Lower lobe of right lung (tissue), 2 donors: ENCODE results near the gene ZNF358. TPM values are rescaled to one million over a fixed set of nuclear protein-coding genes. Genes with fewer than 3 reads are reported as not detected.
A peak's percentile ranks its signal among the peaks of the same experiment; 100 is the strongest.

Experiments
- ATAC-seq, 2 donors: fragments of 200-7000 bp; cut with Tn5 transposase; one replicate each; pipeline ENCODE4 v1.9.1; 2020 to 2022; ENCODE audit warnings: mild to moderate bottlenecking in 2 of 2, moderate library complexity in 2 of 2
- DNase-seq: peaks from one replicate; pipeline ENCODE4 v3.0.0-alpha.2; 2020
- H3K27ac ChIP-seq: fragments of 200-600 bp; one replicate; pipeline ENCODE4 v1.8.0; 2022
- H3K27me3 ChIP-seq: fragments of 200-600 bp; one replicate; pipeline ENCODE4 v1.8.0; 2022; ENCODE audit warnings: low read depth
- H3K36me3 ChIP-seq: fragments of 200-600 bp; one replicate; pipeline ENCODE4 v1.8.0; 2022; ENCODE audit warnings: mild to moderate bottlenecking
- H3K4me1 ChIP-seq: fragments of 200-600 bp; one replicate; pipeline ENCODE4 v1.8.0; 2022
- H3K4me3 ChIP-seq: fragments of 200-600 bp; one replicate; pipeline ENCODE4 v1.8.0; 2022; ENCODE audit warnings: mild to moderate bottlenecking
- H3K9me3 ChIP-seq: fragments of 200-600 bp; one replicate; pipeline ENCODE4 v1.8.0; 2022
- intact Hi-C: fragments of 100-400 bp; cut with DNase I; formaldehyde crosslinking; loops from one replicate; pipeline ENCODE4 v1.11.0; 2022
- total RNA-seq: library from RNA; stranded (reverse); fragmentation: NEBNext Ultra II Directional; extraction: Animal tissue kit (Norgen Biotek cat#: 25700); gene quantifications from one replicate; pipeline ENCODE4 v1.2.1, GENCODE V29; 2021
- TF ChIP-seq, protein P1 (sequence below): fragments of 200-600 bp; IDR thresholded peaks from one replicate; pipeline ENCODE4 v1.8.0; 2022; ENCODE audit warnings: antibody characterized with exemption, mild to moderate bottlenecking
- donor health status: DM: no; HTN: yes; CAD: no; lungs with severe emphysema.

The ZNF358 gene
- total RNA-seq, 1 donor from 2014 or later = 54.9 TPM

DNA sequence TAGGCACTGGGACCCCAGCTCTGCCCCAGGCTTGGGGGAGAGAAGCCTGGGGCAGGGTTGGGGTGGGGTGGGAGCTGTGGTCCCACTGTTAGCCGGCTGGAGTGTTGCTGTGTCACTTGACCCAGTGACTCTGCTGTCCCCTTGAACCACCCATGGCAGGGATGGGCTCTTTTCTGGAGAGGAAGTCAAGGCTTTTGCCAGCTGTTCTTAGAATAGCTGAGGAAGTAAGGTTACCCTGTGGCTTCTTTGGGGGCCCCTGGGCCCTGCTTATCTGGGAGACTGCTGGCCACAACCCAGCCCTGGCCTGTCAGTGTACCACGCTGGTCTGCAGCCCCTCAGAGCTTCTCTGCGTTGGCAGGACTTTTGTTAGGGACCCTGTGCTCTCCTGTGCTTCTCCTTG, 28.7 kb downstream of the ZNF358 start:
- ATAC-seq = peak; percentile 65 to 71

DNA sequence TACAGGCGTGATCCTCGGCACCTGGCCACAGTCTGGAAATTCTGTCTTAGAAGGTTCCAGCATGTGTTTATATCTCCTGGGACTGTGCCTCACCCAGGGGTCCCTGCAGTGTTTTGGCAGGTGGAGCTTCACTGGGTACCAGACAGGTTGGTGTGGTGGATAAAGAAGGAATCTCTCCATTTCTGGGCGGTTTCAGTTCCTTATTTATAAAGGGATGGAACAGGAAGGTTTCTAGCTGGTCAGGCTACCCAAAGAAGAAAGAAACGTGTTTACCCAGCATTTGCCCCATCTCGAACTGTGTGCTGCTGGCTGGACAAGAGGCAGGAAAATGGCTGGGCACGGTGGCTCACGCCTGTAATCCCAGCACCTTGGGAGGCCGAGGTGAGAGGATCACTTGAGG, 29.4 kb downstream of the ZNF358 start:
- Histone ChIP-seq H3K27me3 (no peaks in the 10 kb centered on the region), H3K36me3 (peaks cover 67% of the 10 kb centered on the region), H3K4me1 (peaks cover 9% of the 10 kb centered on the region), H3K9me3 (no peaks in the 10 kb centered on the region), H3K4me3 (no peak overlapping the region), H3K27ac (peak overlapping the region; percentile 50)
- intact Hi-C loops = no loop called here
- TF ChIP-seq, protein P1, sequence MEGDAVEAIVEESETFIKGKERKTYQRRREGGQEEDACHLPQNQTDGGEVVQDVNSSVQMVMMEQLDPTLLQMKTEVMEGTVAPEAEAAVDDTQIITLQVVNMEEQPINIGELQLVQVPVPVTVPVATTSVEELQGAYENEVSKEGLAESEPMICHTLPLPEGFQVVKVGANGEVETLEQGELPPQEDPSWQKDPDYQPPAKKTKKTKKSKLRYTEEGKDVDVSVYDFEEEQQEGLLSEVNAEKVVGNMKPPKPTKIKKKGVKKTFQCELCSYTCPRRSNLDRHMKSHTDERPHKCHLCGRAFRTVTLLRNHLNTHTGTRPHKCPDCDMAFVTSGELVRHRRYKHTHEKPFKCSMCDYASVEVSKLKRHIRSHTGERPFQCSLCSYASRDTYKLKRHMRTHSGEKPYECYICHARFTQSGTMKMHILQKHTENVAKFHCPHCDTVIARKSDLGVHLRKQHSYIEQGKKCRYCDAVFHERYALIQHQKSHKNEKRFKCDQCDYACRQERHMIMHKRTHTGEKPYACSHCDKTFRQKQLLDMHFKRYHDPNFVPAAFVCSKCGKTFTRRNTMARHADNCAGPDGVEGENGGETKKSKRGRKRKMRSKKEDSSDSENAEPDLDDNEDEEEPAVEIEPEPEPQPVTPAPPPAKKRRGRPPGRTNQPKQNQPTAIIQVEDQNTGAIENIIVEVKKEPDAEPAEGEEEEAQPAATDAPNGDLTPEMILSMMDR = no peak
- DNase-seq (no peak), ATAC-seq (peak in 1 of 2 donors; percentile 4)

More for the DNA sequence above, 28.7 kb downstream of the ZNF358 start:
- no peak overlapping the region for H3K4me3 ChIP-seq
- TF ChIP-seq, protein P1 = no peak
- DNase-seq = peak; percentile 73
- intact Hi-C loops = no loop called here
- H3K27ac ChIP-seq = peak overlapping the region; percentile 50
- H3K4me1 ChIP-seq = peaks cover 9% of the 10 kb centered on the region
- no peaks in the 10 kb centered on the region for H3K27me3 ChIP-seq
- no peaks in the 10 kb centered on the region for H3K9me3 ChIP-seq
- H3K36me3 ChIP-seq = peaks cover 67% of the 10 kb centered on the region

DNA sequence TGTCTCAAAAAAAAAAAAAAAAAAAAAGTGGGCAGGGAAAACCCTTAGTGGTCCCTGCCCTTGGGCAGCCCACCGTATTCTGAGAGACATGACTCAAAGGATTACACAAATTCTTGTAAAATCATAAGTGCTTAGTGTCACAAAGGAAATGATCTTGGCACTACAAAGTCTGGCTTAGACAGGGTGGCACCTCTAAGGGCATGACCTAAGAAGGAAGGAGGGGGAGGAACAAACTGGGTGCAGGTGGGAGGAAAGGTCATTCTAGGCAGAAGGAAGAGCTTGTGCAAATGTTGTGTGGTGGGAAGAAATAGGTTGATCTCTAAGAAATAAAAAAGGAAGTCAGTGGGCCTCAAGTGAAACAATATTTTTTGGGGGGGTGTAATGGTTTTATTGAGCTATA, 30.0 kb downstream of the ZNF358 start:
- peak overlapping the region; percentile 21 for H3K27ac ChIP-seq
- no peaks in the 10 kb centered on the region for H3K27me3 ChIP-seq
- H3K36me3 ChIP-seq = peaks cover 67% of the 10 kb centered on the region
- peak; percentile 45 for DNase-seq
- no peak overlapping the region for H3K4me3 ChIP-seq
- no peaks in the 10 kb centered on the region for H3K9me3 ChIP-seq
- TF ChIP-seq, protein P1 = no peak
- intact Hi-C loops = no loop called here
- H3K4me1 ChIP-seq = peaks cover 9% of the 10 kb centered on the region
- ATAC-seq = peak; percentile 45 to 58

- H3K4me1 ChIP-seq = peaks cover 9% of the 10 kb centered on the region
- DNase-seq (no peak), ATAC-seq (no peak)
- TF ChIP-seq, protein P1 = no peak
- H3K27me3 ChIP-seq = no peaks in the 10 kb centered on the region
- no peaks in the 10 kb centered on the region for H3K9me3 ChIP-seq
- intact Hi-C loops = no loop called here
- H3K36me3 ChIP-seq = peaks cover 66% of the 10 kb centered on the region
- H3K27ac ChIP-seq = no peak overlapping the region
- H3K4me3 ChIP-seq = no peak overlapping the region
These were observed 31.3 kb downstream of the ZNF358 start for GRCh38 chr19:7547159-7547558.

- TF ChIP-seq, protein P1 = no peak
- peaks cover 9% of the 10 kb centered on the region for H3K4me1 ChIP-seq
- no peak overlapping the region for H3K27ac ChIP-seq
- peak; percentile 44 for DNase-seq
- H3K27me3 ChIP-seq = no peaks in the 10 kb centered on the region
- no peak for ATAC-seq
- intact Hi-C loops = no loop called here
- no peak overlapping the region for H3K4me3 ChIP-seq
- H3K9me3 ChIP-seq = no peaks in the 10 kb centered on the region
- H3K36me3 ChIP-seq = peaks cover 63% of the 10 kb centered on the region
These were observed 33.7 kb downstream of the ZNF358 start for GRCh38 chr19:7549429-7550148.
